Measurements from ENCODE around the gene ZNF286A.
"Not testable (repeated sequence)": the region's sequence is repeated elsewhere in the genome, so short reads cannot be mapped to it uniquely, and the experiment has no call there.

ZNF286A gene

DNA sequence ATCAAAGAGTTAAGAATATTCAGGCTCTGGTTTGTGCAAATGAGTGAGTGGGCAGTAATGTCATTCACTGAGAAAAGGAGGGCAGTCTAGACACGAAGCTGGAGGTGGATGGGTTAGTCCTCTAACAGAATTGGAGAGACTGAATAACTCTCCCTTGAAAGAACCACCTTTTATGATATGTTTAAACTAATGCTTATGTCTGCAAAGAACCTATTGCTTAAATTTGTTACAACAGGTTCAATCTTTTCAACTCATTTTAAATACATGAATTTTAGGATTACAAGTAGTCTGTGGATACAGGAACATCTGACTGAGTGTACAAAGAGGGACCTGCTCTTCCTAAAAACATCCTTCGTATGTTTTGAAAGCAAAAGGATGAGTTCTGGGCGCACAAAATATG, 585 bp upstream of the ZNF286A start:
- peaks cover 14% of the 10 kb centered on the region for H3K36me3 ChIP-seq (ENCODE audit: control insufficient read depth, insufficient read depth, low read length)
- not testable (repeated sequence) for H3K27me3 ChIP-seq (ENCODE audit: control insufficient read depth, insufficient read depth, low read length); H3K9me3 ChIP-seq (ENCODE audit: control insufficient read depth, insufficient read depth, low read depth, low read length); H3K27ac ChIP-seq (ENCODE audit: low read depth, low read length); H3K4me1 ChIP-seq (ENCODE audit: control insufficient read depth, insufficient read depth, low read length)
- peak overlapping the region; percentile 65 for H3K9ac ChIP-seq (ENCODE audit: low read length)
- peak overlapping the region; percentile 78 for H3K4me3 ChIP-seq (ENCODE audit: low read depth, low read length)

- H3K27me3 ChIP-seq (ENCODE audit: control insufficient read depth, insufficient read depth, low read length); H3K27ac ChIP-seq (ENCODE audit: low read depth, low read length); H3K9me3 ChIP-seq (ENCODE audit: control insufficient read depth, insufficient read depth, low read depth, low read length); H3K4me1 ChIP-seq (ENCODE audit: control insufficient read depth, insufficient read depth, low read length): not testable (repeated sequence)
- Histone ChIP-seq H3K36me3 (ENCODE audit: control insufficient read depth, insufficient read depth, low read length) (peaks cover 17% of the 10 kb centered on the region), H3K9ac (ENCODE audit: low read length) (peak overlapping the region; percentile 80), H3K4me3 (ENCODE audit: low read depth, low read length) (peak overlapping the region; percentile 78)
Measured at GRCh38 chr17:15699937-15700336, 385 bp downstream of the ZNF286A start.

DNA sequence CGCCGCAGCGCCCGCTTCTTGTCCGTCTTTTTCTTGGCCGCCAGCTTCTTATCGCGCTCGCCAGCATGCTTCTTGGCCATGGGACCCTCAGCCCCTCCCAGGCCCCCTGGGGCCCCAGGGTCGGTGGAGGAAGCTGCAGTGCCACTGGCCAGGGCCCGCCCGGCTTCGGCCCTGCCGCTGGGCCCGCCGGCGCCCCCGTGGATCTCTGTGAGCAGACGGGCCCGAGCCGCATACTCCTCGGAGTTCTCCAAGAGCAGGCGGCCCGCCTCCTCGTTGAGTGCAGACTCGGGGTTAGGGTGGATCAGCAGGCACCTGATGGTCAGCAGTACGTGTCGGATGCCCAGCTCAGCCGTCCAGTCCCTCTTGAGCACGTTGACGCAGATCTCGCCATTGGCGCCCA, 4.7 kb downstream of the ZNF286A start:
- Histone ChIP-seq H3K9me3 (ENCODE audit: control insufficient read depth, insufficient read depth, low read depth, low read length) (peaks cover 26% of the 10 kb centered on the region), H3K36me3 (ENCODE audit: control insufficient read depth, insufficient read depth, low read length) (peaks cover 55% of the 10 kb centered on the region)
- not testable (repeated sequence) for H3K27ac ChIP-seq (ENCODE audit: low read depth, low read length); H3K4me1 ChIP-seq (ENCODE audit: control insufficient read depth, insufficient read depth, low read length); H3K27me3 ChIP-seq (ENCODE audit: control insufficient read depth, insufficient read depth, low read length); H3K4me3 ChIP-seq (ENCODE audit: low read depth, low read length); H3K9ac ChIP-seq (ENCODE audit: low read length)

- H3K4me3 ChIP-seq (ENCODE audit: low read depth, low read length); H3K27me3 ChIP-seq (ENCODE audit: control insufficient read depth, insufficient read depth, low read length); H3K27ac ChIP-seq (ENCODE audit: low read depth, low read length); H3K9ac ChIP-seq (ENCODE audit: low read length); H3K4me1 ChIP-seq (ENCODE audit: control insufficient read depth, insufficient read depth, low read length): not testable (repeated sequence)
- H3K36me3 ChIP-seq (ENCODE audit: control insufficient read depth, insufficient read depth, low read length) = peaks cover 59% of the 10 kb centered on the region
- peaks cover 26% of the 10 kb centered on the region for H3K9me3 ChIP-seq (ENCODE audit: control insufficient read depth, insufficient read depth, low read depth, low read length)
Measured at GRCh38 chr17:15704813-15705212, 5.3 kb downstream of the ZNF286A start.

DNA sequence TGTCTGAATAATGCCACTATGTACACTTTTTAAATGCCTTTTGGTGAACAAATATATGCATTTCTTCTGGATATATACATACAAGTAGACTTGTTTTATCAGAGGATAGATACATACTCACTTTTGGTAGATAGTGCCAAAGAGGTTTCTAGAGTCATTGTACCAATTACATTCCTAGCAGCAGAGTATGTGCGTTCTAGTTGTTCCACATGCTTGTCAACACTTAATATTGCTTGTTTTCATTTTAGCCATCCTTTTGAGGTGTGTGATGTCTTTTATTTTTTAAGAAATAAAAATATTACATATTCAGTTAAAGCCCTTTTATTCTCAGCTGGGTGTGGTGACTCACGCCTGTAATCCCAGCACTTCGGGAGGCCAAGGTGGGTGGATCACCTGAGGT, 9.3 kb downstream of the ZNF286A start:
- not testable (repeated sequence) for H3K27me3 ChIP-seq (ENCODE audit: control insufficient read depth, insufficient read depth, low read length); H3K9ac ChIP-seq (ENCODE audit: low read length); H3K4me3 ChIP-seq (ENCODE audit: low read depth, low read length); H3K27ac ChIP-seq (ENCODE audit: low read depth, low read length); H3K4me1 ChIP-seq (ENCODE audit: control insufficient read depth, insufficient read depth, low read length)
- Histone ChIP-seq H3K9me3 (ENCODE audit: control insufficient read depth, insufficient read depth, low read depth, low read length) (peaks cover 29% of the 10 kb centered on the region), H3K36me3 (ENCODE audit: control insufficient read depth, insufficient read depth, low read length) (peaks cover 73% of the 10 kb centered on the region)

DNA sequence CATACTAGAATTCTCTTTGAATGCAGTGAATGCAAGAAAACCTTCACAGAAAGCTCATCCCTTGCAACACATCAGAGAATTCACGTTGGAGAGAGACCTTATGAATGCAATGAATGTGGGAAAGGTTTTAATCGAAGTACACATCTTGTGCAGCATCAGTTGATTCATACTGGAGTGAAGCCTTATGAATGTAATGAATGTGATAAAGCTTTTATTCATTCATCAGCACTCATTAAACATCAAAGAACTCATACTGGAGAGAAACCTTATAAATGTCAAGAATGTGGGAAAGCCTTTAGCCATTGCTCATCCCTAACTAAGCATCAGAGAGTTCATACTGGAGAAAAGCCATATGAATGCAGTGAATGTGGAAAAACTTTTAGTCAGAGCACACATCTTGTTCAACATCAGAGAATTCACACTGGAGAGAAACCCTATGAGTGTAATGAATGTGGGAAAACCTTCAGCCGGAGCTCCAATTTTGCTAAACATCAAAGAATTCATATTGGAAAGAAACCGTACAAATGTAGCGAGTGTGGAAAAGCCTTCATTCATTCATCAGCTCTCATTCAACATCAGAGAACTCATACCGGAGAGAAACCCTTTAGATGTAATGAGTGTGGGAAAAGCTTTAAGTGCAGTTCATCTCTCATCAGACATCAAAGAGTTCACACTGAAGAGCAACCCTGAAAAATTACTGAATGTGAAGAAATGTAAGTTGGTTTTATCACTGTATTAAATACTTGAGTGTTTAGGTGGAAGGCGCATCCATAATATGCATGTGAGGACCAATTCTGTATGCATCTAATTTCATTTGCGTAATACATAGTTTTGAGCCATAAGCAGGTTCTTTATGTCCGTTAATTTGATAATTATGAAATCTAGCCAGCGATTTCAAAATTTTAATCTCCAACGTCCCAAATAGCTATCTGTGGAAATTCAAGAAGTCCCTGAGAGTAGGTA, 17.3 kb downstream of the ZNF286A start:
- peaks cover 34% of the 10 kb centered on the region for H3K9me3 ChIP-seq (ENCODE audit: control insufficient read depth, insufficient read depth, low read depth, low read length)
- H3K27me3 ChIP-seq (ENCODE audit: control insufficient read depth, insufficient read depth, low read length); H3K4me1 ChIP-seq (ENCODE audit: control insufficient read depth, insufficient read depth, low read length); H3K9ac ChIP-seq (ENCODE audit: low read length); H3K27ac ChIP-seq (ENCODE audit: low read depth, low read length); H3K4me3 ChIP-seq (ENCODE audit: low read depth, low read length): not testable (repeated sequence)
- H3K36me3 ChIP-seq (ENCODE audit: control insufficient read depth, insufficient read depth, low read length) = peaks cover 54% of the 10 kb centered on the region

DNA sequence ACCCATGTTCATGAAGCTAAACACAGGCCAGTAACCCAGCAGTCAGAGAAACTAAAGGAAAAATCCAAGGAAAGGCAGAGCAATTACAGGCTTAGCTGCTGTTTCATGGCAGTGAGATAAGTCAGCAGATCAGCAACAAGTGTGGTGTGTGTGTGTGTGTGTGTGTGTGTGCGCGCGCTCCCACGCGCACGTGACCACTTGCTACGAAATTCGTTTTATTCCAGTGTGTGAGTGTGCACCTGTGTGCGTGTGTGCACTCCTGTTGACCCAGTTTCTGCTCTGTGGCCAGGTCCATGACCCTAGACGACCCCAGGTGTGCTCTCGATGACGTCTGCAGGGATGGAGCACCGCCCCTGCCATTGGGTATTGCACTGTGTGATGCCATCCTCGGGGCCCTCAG, 31.0 kb downstream of the ZNF286A start:
- not testable (repeated sequence) for H3K36me3 ChIP-seq (ENCODE audit: control insufficient read depth, insufficient read depth, low read length); H3K4me1 ChIP-seq (ENCODE audit: control insufficient read depth, insufficient read depth, low read length); H3K9me3 ChIP-seq (ENCODE audit: control insufficient read depth, insufficient read depth, low read depth, low read length); H3K27me3 ChIP-seq (ENCODE audit: control insufficient read depth, insufficient read depth, low read length); H3K4me3 ChIP-seq (ENCODE audit: low read depth, low read length); H3K9ac ChIP-seq (ENCODE audit: low read length); H3K27ac ChIP-seq (ENCODE audit: low read depth, low read length)

GRCh38 chr17:15731900-15732299, 32.3 kb downstream of the ZNF286A start, which contains the start of gene TBC1D26:
TSS of gene TBC1D26 (plus strand) at chr17:15732283. CDS start at chr17:15735349, 3,066 bp downstream.
- not testable (repeated sequence) for H3K27me3 ChIP-seq (ENCODE audit: control insufficient read depth, insufficient read depth, low read length); H3K4me3 ChIP-seq (ENCODE audit: low read depth, low read length); H3K27ac ChIP-seq (ENCODE audit: low read depth, low read length); H3K9me3 ChIP-seq (ENCODE audit: control insufficient read depth, insufficient read depth, low read depth, low read length); H3K4me1 ChIP-seq (ENCODE audit: control insufficient read depth, insufficient read depth, low read length); H3K9ac ChIP-seq (ENCODE audit: low read length); H3K36me3 ChIP-seq (ENCODE audit: control insufficient read depth, insufficient read depth, low read length)

DNA sequence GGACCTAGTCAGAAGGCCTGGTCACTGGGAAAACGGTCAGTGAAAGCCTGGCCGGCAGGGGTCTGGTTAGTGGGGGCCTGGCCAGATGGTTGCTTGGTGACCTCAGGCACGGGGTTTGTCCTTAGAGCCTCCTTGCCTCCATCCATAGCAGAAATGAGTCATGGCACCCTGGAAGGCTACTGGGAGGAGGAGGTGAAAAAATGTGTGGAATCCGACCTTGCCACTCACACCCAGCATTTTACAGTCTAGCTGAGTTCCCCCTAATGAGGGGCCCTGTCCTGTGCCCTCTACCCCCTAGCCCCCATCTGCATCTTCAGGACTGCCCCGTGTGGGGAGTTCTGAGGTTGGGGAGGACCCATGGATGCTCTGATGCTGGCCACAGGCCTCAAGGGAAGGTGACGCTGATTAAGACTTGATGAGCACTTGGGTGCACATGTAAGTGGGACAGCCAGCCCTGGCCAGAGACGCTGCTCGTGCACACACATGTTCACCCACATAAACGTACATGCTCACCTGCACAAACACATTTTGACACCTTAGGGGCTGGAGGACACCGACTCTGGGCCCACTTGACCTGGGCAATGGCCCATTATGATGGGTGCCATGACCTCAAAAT, 33.7 kb downstream of the ZNF286A start:
- H3K9ac ChIP-seq (ENCODE audit: low read length); H3K27ac ChIP-seq (ENCODE audit: low read depth, low read length); H3K27me3 ChIP-seq (ENCODE audit: control insufficient read depth, insufficient read depth, low read length); H3K36me3 ChIP-seq (ENCODE audit: control insufficient read depth, insufficient read depth, low read length); H3K9me3 ChIP-seq (ENCODE audit: control insufficient read depth, insufficient read depth, low read depth, low read length); H3K4me3 ChIP-seq (ENCODE audit: low read depth, low read length); H3K4me1 ChIP-seq (ENCODE audit: control insufficient read depth, insufficient read depth, low read length): not testable (repeated sequence)

GRCh38 chr17:15736578-15736977, 37.0 kb downstream of the ZNF286A start:
- H3K27me3 ChIP-seq (ENCODE audit: control insufficient read depth, insufficient read depth, low read length); H3K36me3 ChIP-seq (ENCODE audit: control insufficient read depth, insufficient read depth, low read length); H3K4me1 ChIP-seq (ENCODE audit: control insufficient read depth, insufficient read depth, low read length); H3K9me3 ChIP-seq (ENCODE audit: control insufficient read depth, insufficient read depth, low read depth, low read length); H3K9ac ChIP-seq (ENCODE audit: low read length); H3K27ac ChIP-seq (ENCODE audit: low read depth, low read length); H3K4me3 ChIP-seq (ENCODE audit: low read depth, low read length): not testable (repeated sequence)

DNA sequence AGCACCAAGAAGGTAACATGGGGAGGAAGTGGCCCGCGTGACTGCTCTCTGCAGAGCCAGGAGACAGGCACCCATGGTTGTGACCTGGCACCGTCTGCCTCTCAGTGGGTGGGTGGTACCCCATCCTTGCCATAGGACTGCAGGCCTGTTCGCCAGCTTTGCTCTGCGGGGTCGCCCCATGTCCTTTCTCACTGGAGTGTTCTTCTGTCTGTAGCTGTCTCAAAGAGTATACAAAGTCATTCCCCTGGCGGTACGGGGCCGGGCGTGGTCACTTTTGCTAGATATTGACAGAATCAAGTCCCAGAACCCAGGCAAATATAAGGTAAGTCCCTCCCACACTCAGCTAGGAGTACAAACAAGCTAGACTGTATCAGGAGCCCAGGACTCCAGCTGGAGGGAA, 38.5 kb downstream of the ZNF286A start:
- H3K4me1 ChIP-seq (ENCODE audit: control insufficient read depth, insufficient read depth, low read length) = no peaks in the 10 kb centered on the region
- H3K9ac ChIP-seq (ENCODE audit: low read length) = no peak overlapping the region
- H3K9me3 ChIP-seq (ENCODE audit: control insufficient read depth, insufficient read depth, low read depth, low read length) = no peaks in the 10 kb centered on the region
- no peaks in the 10 kb centered on the region for H3K27me3 ChIP-seq (ENCODE audit: control insufficient read depth, insufficient read depth, low read length)
- H3K4me3 ChIP-seq (ENCODE audit: low read depth, low read length) = no peak overlapping the region
- no peak overlapping the region for H3K27ac ChIP-seq (ENCODE audit: low read depth, low read length)
- no peaks in the 10 kb centered on the region for H3K36me3 ChIP-seq (ENCODE audit: control insufficient read depth, insufficient read depth, low read length)
